ENCODE data around the gene SPATA13.
"Not testable (repeated sequence)": the region's sequence is repeated elsewhere in the genome, so short reads cannot be mapped to it uniquely, and the experiment has no call there.

Gene SPATA13

GRCh38 chr13:24160458-24161009 is at the start of gene SPATA13:
SPATA13 (plus strand) TSS chr13:24160720; CDS start chr13:24222930, 62,210 bp downstream.
- peak; percentile 94 for DNase-seq

- DNase-seq = no peak
Observed at GRCh38 chr13:24112791-24113190, 47.7 kb upstream of the SPATA13 start.

GRCh38 chr13:24115671-24116070 is 44.8 kb upstream of the SPATA13 start:
- DNase-seq = no peak

GRCh38 chr13:24116131-24116530 is 44.4 kb upstream of the SPATA13 start:
- no peak for DNase-seq

- DNase-seq = no peak
Observed at GRCh38 chr13:24118576-24118975, 41.9 kb upstream of the SPATA13 start.

- no peak for DNase-seq
Observed at GRCh38 chr13:24119626-24120508, 40.7 kb upstream of the SPATA13 start.

- DNase-seq = not testable (repeated sequence)
Observed at GRCh38 chr13:24122045-24122444, 38.5 kb upstream of the SPATA13 start.

- DNase-seq = no peak
Observed at GRCh38 chr13:24122569-24122968, 38.0 kb upstream of the SPATA13 start.

GRCh38 chr13:24123761-24124160 is 36.8 kb upstream of the SPATA13 start:
- DNase-seq = no peak

- no peak for DNase-seq
Observed at GRCh38 chr13:24124789-24125476, 35.6 kb upstream of the SPATA13 start.

GRCh38 chr13:24127116-24127631 is 33.3 kb upstream of the SPATA13 start:
- no peak for DNase-seq

GRCh38 chr13:24128112-24128511 is 32.4 kb upstream of the SPATA13 start:
- DNase-seq = no peak

GRCh38 chr13:24128962-24129361 is 31.6 kb upstream of the SPATA13 start:
- no peak for DNase-seq

GRCh38 chr13:24129914-24130774 is 30.4 kb upstream of the SPATA13 start:
- DNase-seq = no peak

- DNase-seq = no peak
Observed at GRCh38 chr13:24131749-24132148, 28.8 kb upstream of the SPATA13 start.

GRCh38 chr13:24133021-24133795 is 27.3 kb upstream of the SPATA13 start:
- DNase-seq = no peak

- no peak for DNase-seq
Observed at GRCh38 chr13:24134231-24134630, 26.3 kb upstream of the SPATA13 start.

- DNase-seq = no peak
Observed at GRCh38 chr13:24134757-24135156, 25.8 kb upstream of the SPATA13 start.

GRCh38 chr13:24135674-24136300 is 24.7 kb upstream of the SPATA13 start:
- DNase-seq = no peak

- DNase-seq = no peak
Observed at GRCh38 chr13:24138911-24139310, 21.6 kb upstream of the SPATA13 start.

GRCh38 chr13:24141333-24141910 is 19.1 kb upstream of the SPATA13 start:
- no peak for DNase-seq
